ENCODE measurements around the gene RIOK3.

DNA sequence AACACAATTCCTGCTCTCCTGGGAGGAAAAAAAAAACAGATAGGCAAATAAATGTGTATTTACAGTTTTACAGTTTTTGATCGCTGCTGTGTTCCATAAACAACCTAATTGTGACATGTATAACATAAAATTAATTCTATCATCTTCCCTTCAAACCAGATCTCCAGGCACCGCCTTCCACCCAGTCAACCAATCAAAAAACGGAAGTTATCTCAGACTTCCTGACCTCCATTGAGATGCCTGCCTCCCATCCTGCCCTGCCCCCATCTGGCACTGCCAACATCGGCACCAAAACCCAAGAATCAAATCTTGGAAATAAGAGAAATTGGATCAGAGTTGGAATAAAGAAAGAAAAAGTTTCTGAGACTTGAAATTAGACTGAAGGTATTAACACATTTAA is 3.1 kb upstream of the RIOK3 start:
- TF ChIP-seq, protein P1, sequence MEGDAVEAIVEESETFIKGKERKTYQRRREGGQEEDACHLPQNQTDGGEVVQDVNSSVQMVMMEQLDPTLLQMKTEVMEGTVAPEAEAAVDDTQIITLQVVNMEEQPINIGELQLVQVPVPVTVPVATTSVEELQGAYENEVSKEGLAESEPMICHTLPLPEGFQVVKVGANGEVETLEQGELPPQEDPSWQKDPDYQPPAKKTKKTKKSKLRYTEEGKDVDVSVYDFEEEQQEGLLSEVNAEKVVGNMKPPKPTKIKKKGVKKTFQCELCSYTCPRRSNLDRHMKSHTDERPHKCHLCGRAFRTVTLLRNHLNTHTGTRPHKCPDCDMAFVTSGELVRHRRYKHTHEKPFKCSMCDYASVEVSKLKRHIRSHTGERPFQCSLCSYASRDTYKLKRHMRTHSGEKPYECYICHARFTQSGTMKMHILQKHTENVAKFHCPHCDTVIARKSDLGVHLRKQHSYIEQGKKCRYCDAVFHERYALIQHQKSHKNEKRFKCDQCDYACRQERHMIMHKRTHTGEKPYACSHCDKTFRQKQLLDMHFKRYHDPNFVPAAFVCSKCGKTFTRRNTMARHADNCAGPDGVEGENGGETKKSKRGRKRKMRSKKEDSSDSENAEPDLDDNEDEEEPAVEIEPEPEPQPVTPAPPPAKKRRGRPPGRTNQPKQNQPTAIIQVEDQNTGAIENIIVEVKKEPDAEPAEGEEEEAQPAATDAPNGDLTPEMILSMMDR (IDR thresholded peaks at IDR 0.05; ENCODE audit: low read depth, low read length) = no peak
- TF ChIP-seq EZH2phosphoT487 (IDR thresholded peaks at IDR 0.05; ENCODE audit: low read depth) = no peak

All from OCI-LY3 (cell line).